Vagina (tissue), 2 donors: ENCODE results near the gene ARL6IP5. TPM values are rescaled to one million over a fixed set of nuclear protein-coding genes. Genes with fewer than 3 reads are reported as not detected.
A peak's percentile ranks its signal among the peaks of the same experiment; 100 is the strongest.

Experiments
- DNase-seq, 2 donors: peaks; one replicate each; pipeline ENCODE4 v3.0.0-alpha.2; 2017; ENCODE audit errors: extremely low spot score in 2 of 2
- H3K27ac ChIP-seq: fragments of 200-600 bp; sonication (generic); one replicate; pipeline ENCODE4 v1.5.1; 2019
- H3K27me3 ChIP-seq: fragments of 200-600 bp; sonication (generic); one replicate; pipeline ENCODE4 v1.5.1; 2019
- H3K36me3 ChIP-seq, 2 donors: fragments of 200-600 bp; sonication (generic); one replicate each; pipeline ENCODE4 v1.5.1; 2017 to 2019
- H3K4me1 ChIP-seq: fragments of 200-600 bp; sonication (generic); one replicate; pipeline ENCODE4 v1.5.1; 2019
- H3K4me3 ChIP-seq, 2 donors: fragments of 200-600 bp; sonication (generic); 1 replicate in 1 of 2; 2 replicates in 1 of 2; pipeline ENCODE4 v1.5.1; 2016 to 2019
- H3K9me3 ChIP-seq: fragments of 200-600 bp; sonication (generic); one replicate; pipeline ENCODE4 v1.5.1; 2019
- CTCF ChIP-seq, 3 experiments: fragments of 450-650 bp in 2 of 3; fragments of 200-600 bp in 1 of 3; sonication (generic) in 1 of 3; IDR thresholded peaks; one replicate each; pipeline ENCODE4 v1.5.1; 2017 to 2019; ENCODE audit warnings: antibody characterized with exemption in 3 of 3, mild to moderate bottlenecking in 2 of 3, moderate library complexity in 2 of 3
- POLR2A ChIP-seq, 2 donors: fragments of 450-650 bp; IDR thresholded peaks; one replicate each; pipeline ENCODE4 v1.6.1; 2017; ENCODE audit warnings: antibody characterized with exemption in 2 of 2, mild to moderate bottlenecking in 2 of 2, moderate library complexity in 2 of 2
- POLR2AphosphoS5 ChIP-seq, 2 donors: sonication (generic); formaldehyde crosslinking; IDR thresholded peaks; one replicate each; pipeline ENCODE4 v1.9.0; 2017; ENCODE audit warnings: antibody characterized with exemption in 2 of 2, mild to moderate bottlenecking in 2 of 2, low read depth in 1 of 2; ENCODE audit not compliant: insufficient read depth in 1 of 2
- intact Hi-C: fragments of 100-400 bp; cut with DNase I; formaldehyde crosslinking; loops from one replicate; pipeline ENCODE4 v1.15.1; 2023
- total RNA-seq: library from RNA; depleted of rRNA; stranded (reverse); fragments of >200 nt; gene quantifications from one replicate; pipeline ENCODE4 v1.2.3, GENCODE V29; 2016

ARL6IP5 gene
- total RNA-seq, 1 donor from 2014 or later = 86.9 TPM

GRCh38 chr3:69090021-69090420 lies 5.3 kb downstream of the ARL6IP5 start:
- Histone ChIP-seq H3K4me1 (peaks cover 87% of the 10 kb centered on the region), H3K9me3 (no peaks in the 10 kb centered on the region), H3K4me3 (no peak overlapping the region), H3K36me3 (no peaks in the 10 kb centered on the region), H3K27ac (peak overlapping the region; percentile 32), H3K27me3 (no peaks in the 10 kb centered on the region)
- DNase-seq = no peak
- TF ChIP-seq POLR2A (IDR thresholded peaks at IDR 0.05) (no peak), CTCF (IDR thresholded peaks at IDR 0.05) (no peak), POLR2AphosphoS5 (IDR thresholded peaks at IDR 0.05; ENCODE audit: insufficient read depth in 1 of 2, low read depth in 1 of 2) (peak in 1 of 2 donors; percentile 32)
- intact Hi-C loops = no loop called here

GRCh38 chr3:69091389-69092029 lies 6.8 kb downstream of the ARL6IP5 start:
- intact Hi-C loops = no loop called here

GRCh38 chr3:69092030-69092516 lies 7.3 kb downstream of the ARL6IP5 start:
- Histone ChIP-seq H3K27me3 (no peaks in the 10 kb centered on the region), H3K4me1 (peaks cover 96% of the 10 kb centered on the region), H3K4me3 (no peak overlapping the region), H3K27ac (peak overlapping the region; percentile 21), H3K36me3 (no peaks in the 10 kb centered on the region), H3K9me3 (no peaks in the 10 kb centered on the region)
- intact Hi-C loops = no loop called here
- TF ChIP-seq CTCF (IDR thresholded peaks at IDR 0.05) (no peak), POLR2AphosphoS5 (IDR thresholded peaks at IDR 0.05; ENCODE audit: insufficient read depth in 1 of 2, low read depth in 1 of 2) (no peak), POLR2A (IDR thresholded peaks at IDR 0.05) (no peak)
- DNase-seq = no peak

More at GRCh38 chr3:69091389-69092029, 6.8 kb downstream of the ARL6IP5 start:
- Histone ChIP-seq H3K36me3 (no peaks in the 10 kb centered on the region), H3K27me3 (no peaks in the 10 kb centered on the region), H3K4me3 (no peak overlapping the region), H3K9me3 (no peaks in the 10 kb centered on the region), H3K27ac (peak overlapping the region; percentile 21), H3K4me1 (peaks cover 96% of the 10 kb centered on the region)
- DNase-seq = no peak
- TF ChIP-seq CTCF (IDR thresholded peaks at IDR 0.05) = no peak
- TF ChIP-seq POLR2A (IDR thresholded peaks at IDR 0.05) = no peak
- no peak for TF ChIP-seq POLR2AphosphoS5 (IDR thresholded peaks at IDR 0.05; ENCODE audit: insufficient read depth in 1 of 2, low read depth in 1 of 2)

GRCh38 chr3:69094467-69095205 lies 9.9 kb downstream of the ARL6IP5 start:
- intact Hi-C loops = no loop called here
- H3K27ac ChIP-seq = peak overlapping the region; percentile 22
- peaks cover 84% of the 10 kb centered on the region for H3K4me1 ChIP-seq
- DNase-seq = no peak
- TF ChIP-seq POLR2A (IDR thresholded peaks at IDR 0.05) (no peak), CTCF (IDR thresholded peaks at IDR 0.05) (no peak), POLR2AphosphoS5 (IDR thresholded peaks at IDR 0.05; ENCODE audit: insufficient read depth in 1 of 2, low read depth in 1 of 2) (no peak)
- H3K9me3 ChIP-seq = no peaks in the 10 kb centered on the region
- H3K36me3 ChIP-seq = no peaks in the 10 kb centered on the region
- H3K4me3 ChIP-seq = no peak overlapping the region
- H3K27me3 ChIP-seq = no peaks in the 10 kb centered on the region

- H3K4me3 ChIP-seq = no peak overlapping the region
- no peaks in the 10 kb centered on the region for H3K27me3 ChIP-seq
- intact Hi-C loops = no loop called here
- no peak for DNase-seq
- H3K9me3 ChIP-seq = no peaks in the 10 kb centered on the region
- no peaks in the 10 kb centered on the region for H3K36me3 ChIP-seq
- TF ChIP-seq POLR2A (IDR thresholded peaks at IDR 0.05) = no peak
- no peak for TF ChIP-seq POLR2AphosphoS5 (IDR thresholded peaks at IDR 0.05; ENCODE audit: insufficient read depth in 1 of 2, low read depth in 1 of 2)
- no peak for TF ChIP-seq CTCF (IDR thresholded peaks at IDR 0.05)
- peaks cover 74% of the 10 kb centered on the region for H3K4me1 ChIP-seq
- peak overlapping the region; percentile 22 for H3K27ac ChIP-seq
Measured at GRCh38 chr3:69095636-69096035, 10.9 kb downstream of the ARL6IP5 start.
